Keratinocyte (primary cell): ENCODE measurements around the gene SYT9. TPM values are rescaled to one million over a fixed set of nuclear protein-coding genes. Genes with fewer than 3 reads are reported as not detected.

ENCODE experiments used
- DNase-seq: peaks from one replicate; pipeline ENCODE4 v3.0.0-alpha.2; 2011; ENCODE audit warnings: low read depth, missing footprints, low spot score
- FAIRE-seq: peaks from 2 replicates; lab custom pipeline; 2011; peaks lifted over from hg19 to GRCh38; lab: Jason Lieb, UNC
- H2AFZ ChIP-seq: 2 replicates; pipeline ENCODE4 v1.6.0; 2012; ENCODE audit warnings: low read length, control low read depth, inconsistent platforms; ENCODE audit not compliant: control insufficient read depth
- H3K27ac ChIP-seq: 2 replicates; pipeline ENCODE4 v1.5.1; 2011; ENCODE audit warnings: low read length; ENCODE audit not compliant: control insufficient read depth, insufficient read depth
- H3K27me3 ChIP-seq: 3 replicates; pipeline ENCODE4 v1.6.0; 2011; ENCODE audit warnings: low read length; ENCODE audit not compliant: control insufficient read depth, insufficient read depth; ENCODE audit errors: extremely low read depth
- H3K36me3 ChIP-seq, 2 experiments: 2 replicates in 1 of 2; 3 replicates in 1 of 2; pipeline ENCODE4 v1.5.1; 2011; ENCODE audit warnings: low read length in 2 of 2, mild to moderate bottlenecking in 1 of 2; ENCODE audit not compliant: control insufficient read depth in 2 of 2, insufficient read depth in 2 of 2; ENCODE audit errors: extremely low read depth in 1 of 2
- H3K4me1 ChIP-seq: 3 replicates; pipeline ENCODE4 v1.5.1; 2011; ENCODE audit warnings: low read length; ENCODE audit not compliant: control insufficient read depth, insufficient read depth; ENCODE audit errors: extremely low read depth
- H3K4me2 ChIP-seq: 3 replicates; pipeline ENCODE4 v1.6.0; 2011; ENCODE audit warnings: low read depth, low read length; ENCODE audit not compliant: control insufficient read depth, insufficient read depth; ENCODE audit errors: extremely low read depth
- H3K4me3 ChIP-seq, 3 experiments: fragments of 200-600 bp in 1 of 3; sonication (generic) in 1 of 3; 2 replicates in 2 of 3; 3 replicates in 1 of 3; pipeline ENCODE4 v1.5.1; 2011 to 2016; ENCODE audit warnings: low read length in 3 of 3, mild to moderate bottlenecking in 3 of 3, control low read depth in 2 of 3, inconsistent platforms in 1 of 3, low read depth in 1 of 3, mixed read lengths in 1 of 3, mixed run types in 1 of 3, moderate library complexity in 1 of 3; ENCODE audit not compliant: control insufficient read depth in 2 of 3, insufficient read depth in 2 of 3; ENCODE audit errors: extremely low read depth in 1 of 3
- H3K79me2 ChIP-seq: 2 replicates; pipeline ENCODE4 v1.6.0; 2012; ENCODE audit warnings: low read length; ENCODE audit not compliant: control insufficient read depth, insufficient read depth
- H3K9ac ChIP-seq: 3 replicates; pipeline ENCODE4 v1.6.0; 2011; ENCODE audit warnings: low read length; ENCODE audit not compliant: control insufficient read depth, insufficient read depth; ENCODE audit errors: extremely low read depth
- H3K9me1 ChIP-seq: 3 replicates; pipeline ENCODE4 v1.6.0; 2011; ENCODE audit warnings: low read length; ENCODE audit not compliant: control insufficient read depth, insufficient read depth; ENCODE audit errors: extremely low read depth
- H3K9me3 ChIP-seq: 2 replicates; pipeline ENCODE4 v1.5.1; 2012; ENCODE audit warnings: low read depth, low read length; ENCODE audit not compliant: control insufficient read depth
- H4K20me1 ChIP-seq: 3 replicates; pipeline ENCODE4 v1.6.0; 2011; ENCODE audit warnings: low read length; ENCODE audit not compliant: control insufficient read depth, insufficient read depth; ENCODE audit errors: extremely low read depth
- CTCF ChIP-seq, 3 experiments: IDR thresholded peaks in 1 of 3; conservative IDR thresholded peaks in 1 of 3; optimal IDR thresholded peaks in 1 of 3; 2 replicates in 2 of 3; 3 replicates in 1 of 3; pipeline versions ENCODE3 to v1.5.1; 2011; ENCODE audit warnings: low read length in 3 of 3, mild to moderate bottlenecking in 3 of 3, moderate library complexity in 2 of 3, control low read depth in 1 of 3, inconsistent platforms in 1 of 3; ENCODE audit not compliant: insufficient read depth in 2 of 3; ENCODE audit errors: extremely low read depth in 1 of 3
- EZH2 ChIP-seq: IDR thresholded peaks from one replicate; pipeline ENCODE4 v1.6.1; 2012; ENCODE audit warnings: inconsistent platforms, mild to moderate bottlenecking, low read length, moderate library complexity
- dilution Hi-C: fragments of 300-500 bp; cut with MboI; formaldehyde crosslinking; loops from one replicate; pipeline ENCODE4 v1.7.0; 2020; ENCODE audit warnings: low sequenced_read_pairs; ENCODE audit not compliant: extremely low pct_ligation_motif_present
- polyA plus RNA-seq, 5 experiments: library from polyadenylated mRNA; depleted of rRNA in 3 of 5; stranded (reverse) in 3 of 5; stranded (forward) in 1 of 5; unstranded in 1 of 5; fragments of >200 nt; gene quantifications; 1 replicate in 1 of 5; 2 replicates in 3 of 5; 3 replicates in 1 of 5; pipeline versions ENCODE4 v1.2.1 to v1.2.3, GENCODE V29; 2011 to 2012; ENCODE audit warnings: missing spikeins in 2 of 5, low read depth in 1 of 5, low replicate concordance in 1 of 5

SYT9 gene
- polyA plus RNA-seq, 1 donor (not counting 4 experiments of a cell fraction or from before 2014, with no cell fraction given) = not detected

DNA sequence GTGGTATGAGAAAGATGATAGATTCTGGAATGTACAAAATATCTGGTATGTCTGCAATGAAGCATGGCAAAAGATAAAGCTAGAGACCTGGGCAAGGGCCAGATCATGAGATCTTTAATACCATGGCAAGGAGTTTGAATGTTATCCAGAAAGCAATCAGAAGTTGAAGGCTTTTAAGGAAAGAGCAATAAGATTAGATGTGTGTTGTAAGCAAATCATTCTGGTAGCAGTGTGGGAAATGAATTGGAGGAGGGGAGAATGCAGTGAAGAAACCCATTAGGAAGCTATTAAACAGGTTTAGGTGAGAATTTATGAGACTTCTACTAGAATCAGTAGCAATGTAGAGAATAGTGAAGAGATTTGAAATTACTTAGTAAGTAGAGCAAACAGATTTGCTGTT is 32.2 kb upstream of the SYT9 start:
- H3K27me3 ChIP-seq = no peaks in the 10 kb centered on the region
- dilution Hi-C loops = no loop called here
- no peak overlapping the region for H3K27ac ChIP-seq

DNA sequence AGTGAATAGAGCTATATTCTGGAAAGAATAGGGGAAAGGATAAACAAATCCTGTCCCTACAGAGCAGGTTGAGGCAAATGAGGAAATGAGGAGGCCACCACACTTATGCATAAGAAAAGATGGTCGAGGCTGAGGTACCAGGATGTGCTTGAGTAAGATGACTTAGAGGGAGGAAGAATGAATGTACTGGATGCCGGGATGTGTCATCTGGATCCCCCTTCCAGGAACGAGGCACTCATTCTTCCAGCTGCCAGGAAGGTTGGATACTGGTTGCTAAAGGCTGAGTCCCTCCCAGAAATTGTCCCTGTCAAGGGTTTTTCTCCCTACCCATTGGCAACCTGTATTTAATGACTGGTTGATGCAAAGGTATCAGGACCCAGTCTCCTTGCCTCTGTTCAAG is 31.1 kb upstream of the SYT9 start:
- no peaks in the 10 kb centered on the region for H3K79me2 ChIP-seq
- no peaks in the 10 kb centered on the region for H3K27me3 ChIP-seq
- TF ChIP-seq CTCF (optimal IDR thresholded peaks at IDR 0.05 in 1 of 3, IDR thresholded peaks at IDR 0.05 in 1 of 3, conservative IDR thresholded peaks at IDR 0.05 in 1 of 3; ENCODE audit: extremely low read depth in 1 of 3, insufficient read depth in 2 of 3, low read length in 3 of 3) = no peak
- TF ChIP-seq EZH2 = no peak
- DNase-seq (no peak), FAIRE-seq (no peak)
- H3K4me2 ChIP-seq = no peak overlapping the region
- no peaks in the 10 kb centered on the region for H4K20me1 ChIP-seq
- H3K36me3 ChIP-seq = no peaks in the 10 kb centered on the region
- no peaks in the 10 kb centered on the region for H3K4me1 ChIP-seq
- H3K9ac ChIP-seq = no peak overlapping the region
- no peak overlapping the region for H3K4me3 ChIP-seq
- H3K27ac ChIP-seq = no peak overlapping the region
- H3K9me1 ChIP-seq = no peaks in the 10 kb centered on the region
- H3K9me3 ChIP-seq = no peaks in the 10 kb centered on the region
- H2AFZ ChIP-seq = no peak overlapping the region
- dilution Hi-C loops = no loop called here

More for the DNA sequence above, 32.2 kb upstream of the SYT9 start:
- DNase-seq (no peak), FAIRE-seq (no peak)
- no peaks in the 10 kb centered on the region for H4K20me1 ChIP-seq
- H3K9me1 ChIP-seq = no peaks in the 10 kb centered on the region
- no peak overlapping the region for H3K9ac ChIP-seq
- H3K4me2 ChIP-seq = no peak overlapping the region
- H3K4me3 ChIP-seq = no peak overlapping the region
- H3K4me1 ChIP-seq = no peaks in the 10 kb centered on the region
- H2AFZ ChIP-seq = no peak overlapping the region
- no peaks in the 10 kb centered on the region for H3K79me2 ChIP-seq
- H3K9me3 ChIP-seq = no peaks in the 10 kb centered on the region
- TF ChIP-seq CTCF (optimal IDR thresholded peaks at IDR 0.05 in 1 of 3, IDR thresholded peaks at IDR 0.05 in 1 of 3, conservative IDR thresholded peaks at IDR 0.05 in 1 of 3; ENCODE audit: extremely low read depth in 1 of 3, insufficient read depth in 2 of 3, low read length in 3 of 3) = no peak
- TF ChIP-seq EZH2 = no peak
- H3K36me3 ChIP-seq = no peaks in the 10 kb centered on the region
